Measurements from ENCODE around the gene MACROD1. TPM values are rescaled to one million over a fixed set of nuclear protein-coding genes. Genes with fewer than 3 reads are reported as not detected.
A peak's percentile ranks its signal among the peaks of the same experiment; 100 is the strongest.

MACROD1 gene
- total RNA-seq, 8 experiments from 2014 or later = 10.2 to 47.7 (median 16.6) TPM

DNA sequence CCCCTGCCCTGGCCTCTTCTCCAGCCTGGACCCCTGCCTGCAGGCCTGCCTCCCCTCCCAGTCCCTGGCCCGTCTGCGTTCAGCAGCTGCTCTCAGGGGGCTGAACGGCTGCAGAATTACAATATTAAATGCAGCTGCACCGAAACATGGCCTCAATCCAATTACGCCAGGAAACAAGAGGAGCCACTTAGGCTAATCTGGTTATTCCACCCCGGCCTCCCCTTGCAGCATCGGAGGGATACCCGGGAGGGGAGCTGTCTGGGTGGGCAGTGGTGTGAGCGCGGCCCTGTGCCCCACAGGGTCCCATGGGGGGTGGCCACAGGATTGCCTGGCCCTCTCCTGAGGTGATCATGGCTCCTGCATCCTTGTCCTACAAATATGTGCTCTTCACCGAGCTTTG is 87.6 kb downstream of the MACROD1 start:
- ATAC-seq (replicated peaks in 6 of 8) = peak in 7 of 8 experiments; percentile 32 to 78 (median 61)
- peak overlapping the region; percentile 13 to 63 for H3K27ac ChIP-seq
- 30 to 80% methylated on average over 2 of the region's 11 CpGs; no CpG with 5 or more reads in 8 of the 10 experiments for WGBS, 10 experiments
- H3K4me1 ChIP-seq (replicated peaks in 1 of 2) = peaks cover 37 to 38% of the 10 kb centered on the region in 2 donors
- in situ Hi-C loops (cut with MboI; ENCODE audit: low pct_unique_long_range_greater_than_20kb in 2 of 9, low sequenced_read_pairs in 9 of 9, unreplicated experiment in 9 of 9) = no loop called here
- H3K4me3 ChIP-seq = no peak overlapping the region

DNA sequence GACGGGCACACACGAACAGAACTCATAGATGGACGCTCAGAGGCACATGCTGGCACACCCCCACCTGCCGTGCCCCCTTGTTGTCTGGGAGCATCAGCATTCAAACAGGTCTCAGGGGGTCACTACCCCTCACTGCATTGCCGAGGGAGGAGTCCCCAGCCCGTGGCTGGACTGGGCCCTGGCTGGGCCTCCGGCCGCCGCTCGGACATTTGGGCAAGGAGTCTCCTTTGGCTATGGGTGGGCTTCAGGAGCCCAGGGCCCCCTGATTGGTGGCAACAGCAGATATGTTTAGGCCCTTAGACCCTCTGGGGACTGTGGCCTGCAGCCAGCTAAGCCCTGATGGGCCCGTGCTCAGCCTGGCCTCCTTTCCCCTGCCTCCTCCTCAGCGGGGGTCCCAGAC is 88.3 kb downstream of the MACROD1 start:
- ATAC-seq (replicated peaks in 6 of 8) = peak in 2 of 8 experiments; percentile 4 to 8
- Histone ChIP-seq H3K4me3 (no peak overlapping the region), H3K27ac (peak overlapping the region; percentile 13 to 63), H3K4me1 (replicated peaks in 1 of 2) (peaks cover 44 to 45% of the 10 kb centered on the region in 2 donors)
- 40 to 100% (median 71%) methylated on average over 1 to 3 of the region's 12 CpGs; no CpG with 5 or more reads in 6 of the 10 experiments for WGBS, 10 experiments
- in situ Hi-C loops (cut with MboI; ENCODE audit: low pct_unique_long_range_greater_than_20kb in 2 of 9, low sequenced_read_pairs in 9 of 9, unreplicated experiment in 9 of 9) = no loop called here

DNA sequence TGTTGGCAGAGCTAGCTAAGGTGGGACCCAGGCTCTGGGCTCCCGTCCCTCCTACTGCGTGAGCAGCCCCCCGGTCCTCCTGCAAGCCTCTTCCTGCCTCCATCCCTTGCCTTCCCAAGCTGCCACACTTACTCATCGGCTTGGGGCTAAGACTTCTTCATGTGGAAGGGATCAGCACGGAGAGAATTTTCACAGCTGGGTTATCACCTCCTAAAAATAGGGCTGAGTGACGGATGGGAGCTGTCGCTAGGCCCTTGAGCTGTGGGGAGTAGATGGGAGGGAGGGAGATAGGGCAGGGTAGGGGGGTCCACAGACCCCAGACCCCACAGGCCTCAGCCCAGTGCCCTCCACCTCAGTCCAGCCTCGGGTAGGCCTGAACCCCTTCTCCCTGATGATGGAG is 89.2 kb downstream of the MACROD1 start:
- 60 to 90% (median 70%) methylated on average over 1 to 3 of the region's 8 CpGs; no CpG with 5 or more reads in 6 of the 10 experiments for WGBS, 10 experiments
- Histone ChIP-seq H3K4me3 (no peak overlapping the region), H3K4me1 (replicated peaks in 1 of 2) (peaks cover 51% of the 10 kb centered on the region in 2 donors), H3K27ac (no peak overlapping the region)
- no peak for ATAC-seq (replicated peaks in 6 of 8)
- in situ Hi-C loops (cut with MboI; ENCODE audit: low pct_unique_long_range_greater_than_20kb in 2 of 9, low sequenced_read_pairs in 9 of 9, unreplicated experiment in 9 of 9) = no loop called here

DNA sequence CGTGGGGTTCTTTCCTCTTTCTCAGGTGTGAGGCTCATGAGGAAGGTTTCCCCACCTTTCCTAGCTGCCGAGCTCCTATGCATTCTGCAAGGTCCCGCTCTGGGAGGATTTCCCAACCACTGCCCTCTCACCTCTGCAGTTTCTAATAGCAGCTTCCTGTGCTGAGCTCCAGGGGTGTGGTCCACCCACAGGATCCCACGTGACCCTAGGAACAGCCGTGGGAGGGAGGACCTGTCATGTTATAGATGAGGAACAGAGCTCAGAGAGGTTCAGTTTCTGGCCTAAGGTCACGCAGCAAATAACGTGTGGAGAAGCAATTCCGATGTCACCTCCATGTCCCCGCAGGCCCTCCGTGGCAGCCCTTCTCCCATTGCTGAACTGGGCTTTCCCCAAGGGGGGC is 91.7 kb downstream of the MACROD1 start:
- ATAC-seq (replicated peaks in 6 of 8) = peak in 3 of 8 experiments; percentile 51 to 90 (median 76)
- WGBS, 10 experiments = 76 to 100% (median 92%) methylated on average over 1 to 7 of the region's 10 CpGs; no CpG with 5 or more reads in 4 of the 10 experiments
- no peak overlapping the region for H3K27ac ChIP-seq
- in situ Hi-C loops (cut with MboI; ENCODE audit: low pct_unique_long_range_greater_than_20kb in 2 of 9, low sequenced_read_pairs in 9 of 9, unreplicated experiment in 9 of 9) = no loop called here
- peaks cover 76% of the 10 kb centered on the region in 2 donors for H3K4me1 ChIP-seq (replicated peaks in 1 of 2)
- H3K4me3 ChIP-seq = no peak overlapping the region

DNA sequence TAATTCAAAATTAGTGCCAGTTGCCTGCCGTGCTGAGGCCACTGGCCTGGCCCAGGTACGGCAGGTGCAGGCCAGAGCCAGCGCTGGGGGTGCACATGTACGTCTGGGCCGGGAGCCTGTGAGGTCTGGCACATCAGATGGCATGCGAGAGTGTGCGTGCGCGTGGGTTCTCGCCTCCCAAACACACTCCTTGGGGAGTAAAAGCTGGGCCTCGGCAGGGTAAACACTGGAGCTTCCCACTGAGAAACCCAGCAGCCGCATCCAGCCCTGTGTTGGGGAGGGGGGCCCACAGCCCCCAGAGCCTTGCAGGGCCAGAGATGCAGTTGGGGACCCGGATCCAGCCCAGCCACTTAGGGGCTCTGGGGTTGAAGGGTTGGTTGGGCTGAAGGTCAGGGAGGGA is 92.4 kb downstream of the MACROD1 start:
- WGBS, 10 experiments = 70 to 100% (median 70%) methylated on average over 1 to 5 of the region's 13 CpGs; no CpG with 5 or more reads in 7 of the 10 experiments
- in situ Hi-C loops (cut with MboI; ENCODE audit: low pct_unique_long_range_greater_than_20kb in 2 of 9, low sequenced_read_pairs in 9 of 9, unreplicated experiment in 9 of 9) = no loop called here

GRCh38 chr11:64072871-64073270 is 93.0 kb downstream of the MACROD1 start:
- in situ Hi-C loops (cut with MboI; ENCODE audit: low pct_unique_long_range_greater_than_20kb in 2 of 9, low sequenced_read_pairs in 9 of 9, unreplicated experiment in 9 of 9) = no loop called here
- 40 to 100% (median 55%) methylated on average over 1 to 2 of the region's 9 CpGs; no CpG with 5 or more reads in 6 of the 10 experiments for WGBS, 10 experiments
- ATAC-seq (replicated peaks in 6 of 8) = no peak
- Histone ChIP-seq H3K4me1 (replicated peaks in 1 of 2) (peaks cover 75 to 77% of the 10 kb centered on the region in 2 donors), H3K4me3 (no peak overlapping the region), H3K27ac (peak overlapping the region; percentile 52 to 77)

More for the DNA sequence above, 92.4 kb downstream of the MACROD1 start:
- peaks cover 77 to 78% of the 10 kb centered on the region in 2 donors for H3K4me1 ChIP-seq (replicated peaks in 1 of 2)
- no peak overlapping the region for H3K4me3 ChIP-seq
- no peak overlapping the region for H3K27ac ChIP-seq
- ATAC-seq (replicated peaks in 6 of 8) = no peak

- peak overlapping the region; percentile 52 to 77 for H3K27ac ChIP-seq
- no peak for ATAC-seq (replicated peaks in 6 of 8)
- in situ Hi-C loops (cut with MboI; ENCODE audit: low pct_unique_long_range_greater_than_20kb in 2 of 9, low sequenced_read_pairs in 9 of 9, unreplicated experiment in 9 of 9) = no loop called here
Measured at GRCh38 chr11:64072403-64072802, 93.5 kb downstream of the MACROD1 start.

DNA sequence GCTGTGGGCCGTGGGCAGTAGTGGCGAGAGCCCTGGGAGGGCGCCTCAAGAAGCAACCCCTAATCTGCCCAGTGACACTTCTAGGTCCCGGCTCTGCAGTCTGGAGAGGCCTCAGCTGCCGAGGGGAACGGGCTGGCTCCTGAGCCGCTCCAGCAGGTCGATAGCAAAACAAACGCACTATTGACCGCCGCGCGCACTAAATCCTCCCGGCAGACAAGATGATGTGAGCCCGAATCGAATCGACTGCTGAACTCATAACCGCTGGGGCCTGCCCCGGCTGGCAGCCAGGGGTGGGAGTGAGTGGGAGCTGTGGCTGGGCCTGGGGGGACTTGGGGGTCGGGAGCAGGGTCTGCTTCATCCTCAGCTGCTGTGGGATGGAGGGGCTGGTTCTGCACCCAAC is 94.1 kb downstream of the MACROD1 start:
- Histone ChIP-seq H3K4me3 (no peak overlapping the region), H3K4me1 (replicated peaks in 1 of 2) (peaks cover 75 to 77% of the 10 kb centered on the region in 2 donors), H3K27ac (peak overlapping the region; percentile 67 to 77)
- 80 to 100% methylated on average over 1 of the region's 20 CpGs; no CpG with 5 or more reads in 8 of the 10 experiments for WGBS, 10 experiments
- peak in 5 of 8 experiments; percentile 64 to 76 (median 75) for ATAC-seq (replicated peaks in 6 of 8)
- in situ Hi-C loops (cut with MboI; ENCODE audit: low pct_unique_long_range_greater_than_20kb in 2 of 9, low sequenced_read_pairs in 9 of 9, unreplicated experiment in 9 of 9) = no loop called here

More at GRCh38 chr11:64072403-64072802, 93.5 kb downstream of the MACROD1 start:
- Histone ChIP-seq H3K4me1 (replicated peaks in 1 of 2) (peaks cover 75 to 77% of the 10 kb centered on the region in 2 donors), H3K4me3 (no peak overlapping the region)
- 60 to 100% (median 81%) methylated on average over 1 to 7 of the region's 8 CpGs; no CpG with 5 or more reads in 2 of the 10 experiments for WGBS, 10 experiments

DNA sequence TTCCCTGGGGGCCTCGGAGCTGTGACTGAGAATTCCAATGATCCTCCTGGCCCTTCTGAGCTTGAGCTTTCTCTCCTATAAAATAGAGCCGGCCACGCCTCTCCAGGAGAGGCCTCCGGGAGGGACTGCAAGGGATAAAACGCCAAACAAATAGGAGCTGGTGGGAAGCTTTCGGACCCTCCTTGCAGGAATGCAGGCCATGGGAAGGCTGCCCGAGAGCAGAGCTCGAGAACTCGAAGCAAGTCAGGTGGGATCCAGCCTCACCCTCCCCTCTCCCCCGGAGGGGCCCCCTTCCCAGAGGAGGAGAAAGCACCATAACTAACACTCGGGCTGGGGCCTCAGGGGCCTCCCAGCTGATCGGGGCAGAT is 95.6 kb downstream of the MACROD1 start:
- H3K4me1 ChIP-seq (replicated peaks in 1 of 2) = peaks cover 75 to 86% of the 10 kb centered on the region in 2 donors
- peak in 5 of 8 experiments; percentile 44 to 62 (median 61) for ATAC-seq (replicated peaks in 6 of 8)
- peak overlapping the region; percentile 26 to 67 for H3K27ac ChIP-seq
- in situ Hi-C loops (cut with MboI; ENCODE audit: low pct_unique_long_range_greater_than_20kb in 2 of 9, low sequenced_read_pairs in 9 of 9, unreplicated experiment in 9 of 9) = no loop called here
- H3K4me3 ChIP-seq = no peak overlapping the region
- WGBS, 10 experiments = 0 to 92% (median 6%) methylated on average over 2 of the region's 12 CpGs; no CpG with 5 or more reads in 7 of the 10 experiments

GRCh38 chr11:64069401-64070313 is 96.3 kb downstream of the MACROD1 start:
- in situ Hi-C loops (cut with MboI; ENCODE audit: low pct_unique_long_range_greater_than_20kb in 2 of 9, low sequenced_read_pairs in 9 of 9, unreplicated experiment in 9 of 9) = no loop called here
- no peak for ATAC-seq (replicated peaks in 6 of 8)
- H3K27ac ChIP-seq = peak overlapping the region in 1 of 2 donors; percentile 67
- H3K4me1 ChIP-seq (replicated peaks in 1 of 2) = peaks cover 79 to 90% of the 10 kb centered on the region in 2 donors
- WGBS, 10 experiments = 86% methylated on average over 7 to 9 of the region's 23 CpGs; no CpG with 5 or more reads in 8 of the 10 experiments
- no peak overlapping the region for H3K4me3 ChIP-seq

GRCh38 chr11:64068705-64069400 is 97.1 kb downstream of the MACROD1 start:
- peaks cover 84 to 93% of the 10 kb centered on the region in 2 donors for H3K4me1 ChIP-seq (replicated peaks in 1 of 2)
- peak overlapping the region in 1 of 2 donors; percentile 51 for H3K27ac ChIP-seq

GRCh38 chr11:64067230-64067993 is 98.5 kb downstream of the MACROD1 start:
- in situ Hi-C loops (cut with MboI; ENCODE audit: low pct_unique_long_range_greater_than_20kb in 2 of 9, low sequenced_read_pairs in 9 of 9, unreplicated experiment in 9 of 9) = no loop called here
- ATAC-seq (replicated peaks in 6 of 8) = peak in 4 of 8 experiments; percentile 24 to 37 (median 34)
- H3K27ac ChIP-seq = no peak overlapping the region
- 32 to 100% (median 68%) methylated on average over 1 to 7 of the region's 26 CpGs; no CpG with 5 or more reads in 4 of the 10 experiments for WGBS, 10 experiments
- no peak overlapping the region for H3K4me3 ChIP-seq
- peaks cover 82 to 91% of the 10 kb centered on the region in 2 donors for H3K4me1 ChIP-seq (replicated peaks in 1 of 2)

More at GRCh38 chr11:64068705-64069400, 97.1 kb downstream of the MACROD1 start:
- in situ Hi-C loops (cut with MboI; ENCODE audit: low pct_unique_long_range_greater_than_20kb in 2 of 9, low sequenced_read_pairs in 9 of 9, unreplicated experiment in 9 of 9) = no loop called here
- 83 to 92% methylated on average over 1 to 2 of the region's 20 CpGs; no CpG with 5 or more reads in 8 of the 10 experiments for WGBS, 10 experiments
- no peak for ATAC-seq (replicated peaks in 6 of 8)
- H3K4me3 ChIP-seq = no peak overlapping the region
